IMR-90 (cell line): ENCODE measurements around the gene SNIP1. TPM values are rescaled to one million over a fixed set of nuclear protein-coding genes. Genes with fewer than 3 reads are reported as not detected.

Source experiments
- ATAC-seq: fragments of 200-7000 bp; cut with Tn5 transposase; 2 replicates; pipeline ENCODE4 v1.9.1; 2020; ENCODE audit warnings: low read depth, mild to moderate bottlenecking, moderate library complexity
- BruUV-seq: library from RNA; stranded (reverse); fragments of 400-500 nt; replicated peaks from 2 replicates; lab custom pipeline; 2021; lab: Mats Ljungman, UMichigan
- CTCF ChIA-PET: fragments of 300-600 bp; formaldehyde crosslinking; extraction: SDS; loops from one replicate; lab custom pipeline; 2021; ENCODE audit warnings: antibody characterized with exemption; lab: Yijun Ruan, JAX
- POLR2A ChIA-PET: fragments of 300-600 bp; sonication (Branson Sonifier 250); formaldehyde crosslinking; loops from one replicate; lab custom pipeline; 2022; ENCODE audit warnings: antibody characterized with exemption; ENCODE audit not compliant: unreplicated experiment; lab: Charles Lee
- DNase-seq: peaks from one replicate; pipeline ENCODE4 v3.0.0; 2013
- H2AFZ ChIP-seq: replicated peaks from 2 replicates; pipeline ENCODE3; 2013; ENCODE audit warnings: low read length, mild to moderate bottlenecking; ENCODE audit not compliant: poor library complexity
- H2AK5ac ChIP-seq: 2 replicates; pipeline ENCODE4 v1.6.1; 2013; ENCODE audit warnings: low read depth, low read length, inconsistent platforms
- H2AK9ac ChIP-seq: replicated peaks from 2 replicates; pipeline ENCODE3; 2013; ENCODE audit warnings: mild to moderate bottlenecking, low read depth, low read length, moderate library complexity; ENCODE audit not compliant: poor library complexity
- H2BK120ac ChIP-seq: 2 replicates; pipeline ENCODE4 v1.6.1; 2013; ENCODE audit warnings: low read depth, low read length, inconsistent platforms
- H2BK15ac ChIP-seq: 3 replicates; pipeline ENCODE4 v1.6.1; 2013; ENCODE audit warnings: low read depth, low read length, inconsistent platforms
- H2BK20ac ChIP-seq: 2 replicates; pipeline ENCODE4 v1.6.1; 2013; ENCODE audit warnings: low read depth, mild to moderate bottlenecking, inconsistent platforms, low read length, moderate library complexity
- H2BK5ac ChIP-seq: 2 replicates; pipeline ENCODE4 v1.6.1; 2013; ENCODE audit warnings: mild to moderate bottlenecking, low read depth, low read length, inconsistent platforms; ENCODE audit not compliant: poor library complexity, severe bottlenecking
- H3K14ac ChIP-seq: replicated peaks from 2 replicates; pipeline ENCODE4 v1.6.1; 2013; ENCODE audit warnings: low read depth, low read length, inconsistent platforms
- H3K18ac ChIP-seq: 2 replicates; pipeline ENCODE4 v1.6.1; 2013; ENCODE audit warnings: low read depth, low read length, control low read depth
- H3K23ac ChIP-seq: 2 replicates; pipeline ENCODE4 v1.6.1; 2013; ENCODE audit warnings: low read depth, low read length, inconsistent platforms
- H3K27ac ChIP-seq: 2 replicates; pipeline ENCODE4 v1.5.1; 2013; ENCODE audit warnings: mild to moderate bottlenecking, control low read depth, low read length; ENCODE audit not compliant: insufficient read depth
- H3K27me3 ChIP-seq: 2 replicates; pipeline ENCODE4 v1.6.1; 2013; ENCODE audit warnings: low read length; ENCODE audit not compliant: control insufficient read depth, insufficient read depth
- H3K36me3 ChIP-seq: 2 replicates; pipeline ENCODE4 v1.6.1; 2013; ENCODE audit warnings: low read length, mixed read lengths; ENCODE audit not compliant: control insufficient read depth, insufficient read depth
- H3K4ac ChIP-seq: 2 replicates; pipeline ENCODE4 v1.6.1; 2013; ENCODE audit warnings: low read depth, low read length, inconsistent platforms
- H3K4me1 ChIP-seq: 2 replicates; pipeline ENCODE4 v1.6.1; 2013; ENCODE audit warnings: low read length, mixed read lengths; ENCODE audit not compliant: control insufficient read depth, insufficient read depth
- H3K4me2 ChIP-seq: 2 replicates; pipeline ENCODE4 v1.6.1; 2013; ENCODE audit warnings: low read depth, mild to moderate bottlenecking, control low read depth, low read length, moderate library complexity
- H3K4me3 ChIP-seq: 2 replicates; pipeline ENCODE4 v1.5.1; 2013; ENCODE audit warnings: low read depth, mild to moderate bottlenecking, control low read depth, low read length, moderate library complexity; ENCODE audit not compliant: insufficient read depth
- H3K56ac ChIP-seq: 2 replicates; pipeline ENCODE4 v1.6.1; 2013; ENCODE audit warnings: low read length, inconsistent platforms; ENCODE audit not compliant: insufficient read depth; ENCODE audit errors: extremely low read depth
- H3K79me1 ChIP-seq, 2 experiments: 2 replicates each; pipeline ENCODE4 v1.6.1; 2013; ENCODE audit warnings: low read length in 2 of 2, inconsistent platforms in 1 of 2, low read depth in 1 of 2
- H3K9ac ChIP-seq: 2 replicates; pipeline ENCODE4 v1.6.1; 2013; ENCODE audit warnings: low read depth, low read length, control low read depth
- H3K9me1 ChIP-seq: 2 replicates; pipeline ENCODE4 v1.6.1; 2013; ENCODE audit warnings: low read length, inconsistent platforms; ENCODE audit not compliant: insufficient read depth
- H3K9me3 ChIP-seq: 2 replicates; pipeline ENCODE4 v1.6.1; 2013; ENCODE audit warnings: low read length; ENCODE audit not compliant: control insufficient read depth, insufficient read depth
- H4K20me1 ChIP-seq: 2 replicates; pipeline ENCODE4 v1.6.1; 2013; ENCODE audit warnings: low read length, inconsistent platforms; ENCODE audit not compliant: insufficient read depth
- H4K5ac ChIP-seq: 2 replicates; pipeline ENCODE4 v1.6.1; 2013; ENCODE audit warnings: mild to moderate bottlenecking, low read depth, low read length, control low read depth
- H4K8ac ChIP-seq, 2 experiments: 2 replicates each; pipeline ENCODE4 v1.6.1; 2013; ENCODE audit warnings: low read depth in 2 of 2, low read length in 2 of 2, control low read depth in 1 of 2, inconsistent platforms in 1 of 2
- H4K91ac ChIP-seq: 2 replicates; pipeline ENCODE4 v1.6.1; 2013; ENCODE audit warnings: low read depth, low read length, inconsistent platforms; ENCODE audit not compliant: insufficient read depth
- BHLHE40 ChIP-seq: fragments of 150-350 bp; IDR thresholded peaks from 2 replicates; pipeline ENCODE4 v1.6.1; 2016; ENCODE audit warnings: mild to moderate bottlenecking, low read depth, low read length
- CEBPB ChIP-seq: IDR thresholded peaks from 2 replicates; pipeline ENCODE4 v1.6.1; 2012; ENCODE audit warnings: low read depth, low read length, improper control_type of control experiment
- CHD1 ChIP-seq: IDR thresholded peaks from 2 replicates; pipeline ENCODE4 v1.6.1; 2012; ENCODE audit warnings: low read depth, low read length, improper control_type of control experiment
- CTCF ChIP-seq: conservative IDR thresholded peaks from 2 replicates; pipeline ENCODE4 v1.5.1; 2012; ENCODE audit warnings: mild to moderate bottlenecking, low read depth, low read length, improper control_type of control experiment
- ELK1 ChIP-seq: fragments of 150-350 bp; IDR thresholded peaks from 2 replicates; pipeline ENCODE4 v1.6.1; 2016; ENCODE audit warnings: low read depth, mild to moderate bottlenecking, low read length, moderate library complexity, borderline replicate concordance
- FOS ChIP-seq: fragments of 150-350 bp; IDR thresholded peaks from 2 replicates; pipeline ENCODE4 v1.6.1; 2016; ENCODE audit warnings: low read depth, low read length
- MAFK ChIP-seq: IDR thresholded peaks from 2 replicates; pipeline ENCODE4 v1.6.1; 2012; ENCODE audit warnings: low read depth, low read length, improper control_type of control experiment
- MAZ ChIP-seq: IDR thresholded peaks from 2 replicates; pipeline ENCODE4 v1.6.1; 2012; ENCODE audit warnings: low read depth, mild to moderate bottlenecking, low read length, improper control_type of control experiment, moderate library complexity, borderline replicate concordance
- MXI1 ChIP-seq: IDR thresholded peaks from 2 replicates; pipeline ENCODE4 v1.6.1; 2012; ENCODE audit warnings: low read depth, mild to moderate bottlenecking, low read length, moderate library complexity, borderline replicate concordance
- NFE2L2 ChIP-seq: fragments of 150-350 bp; IDR thresholded peaks from 2 replicates; pipeline ENCODE4 v1.6.1; 2016; ENCODE audit warnings: low read depth, mild to moderate bottlenecking, low read length
- RAD21 ChIP-seq: IDR thresholded peaks from 2 replicates; pipeline ENCODE4 v1.6.1; 2012; ENCODE audit warnings: low read length, improper control_type of control experiment
- RCOR1 ChIP-seq: IDR thresholded peaks from 2 replicates; pipeline ENCODE4 v1.6.1; 2012; ENCODE audit warnings: mild to moderate bottlenecking, low read length, improper control_type of control experiment; ENCODE audit not compliant: insufficient replicate concordance
- RFX5 ChIP-seq: IDR thresholded peaks from 2 replicates; pipeline ENCODE4 v1.8.0; 2012; ENCODE audit warnings: low read depth, mild to moderate bottlenecking, low read length, moderate library complexity
- SMC3 ChIP-seq: fragments of 150-350 bp; IDR thresholded peaks from 2 replicates; pipeline ENCODE4 v1.6.1; 2016; ENCODE audit warnings: low read depth, mild to moderate bottlenecking, antibody characterized with exemption, low read length, moderate library complexity
- USF2 ChIP-seq: fragments of 150-350 bp; IDR thresholded peaks from 2 replicates; pipeline ENCODE4 v1.6.1; 2017; ENCODE audit warnings: mild to moderate bottlenecking, antibody characterized with exemption, low read length, low read depth
- WGBS, 2 experiments: methylation state at CpG; one replicate each; pipeline versions ENCODE4 v1.1.5 to v1.1.7; 2013; ENCODE audit warnings: missing lambda C conversion rate in 2 of 2; ENCODE audit not compliant: insufficient read length in 1 of 2; ENCODE audit errors: extremely low coverage in 2 of 2; 5-methylcytosine and 5-hydroxymethylcytosine counted together
- dilution Hi-C: fragments of 300-500 bp; cut with HindIII; formaldehyde crosslinking; loops from one replicate; pipeline ENCODE4 v1.14.3; 2018; ENCODE audit warnings: low sequenced_read_pairs; ENCODE audit not compliant: unreplicated experiment
- in situ Hi-C: fragments of 300-500 bp; cut with MboI; formaldehyde crosslinking; loops from 3 replicates; pipeline ENCODE4 v1.14.3; 2019; ENCODE audit warnings: low sequenced_read_pairs, inconsistent platforms, mixed read lengths
- intact Hi-C: fragments of 100-400 bp; cut with micrococcal nuclease; formaldehyde crosslinking; loops from 2 replicates; pipeline ENCODE4 v1.10.0; 2022
- polyA plus RNA-seq, 3 experiments: library from polyadenylated mRNA; depleted of rRNA; stranded (reverse); fragments of >200 nt; gene quantifications; 2 replicates each; pipeline ENCODE4 v1.2.3, GENCODE V29; 2012; ENCODE audit warnings: low replicate concordance in 1 of 3
- total RNA-seq: library from RNA; depleted of rRNA; stranded (reverse); fragments of >200 nt; gene quantifications from 2 replicates; pipeline ENCODE4 v1.2.3, GENCODE V29; 2012

SNIP1 gene
- total and polyA plus RNA-seq, 2 of the 4 experiments (the other 2 are of a cell fraction) = 6.8 to 11.3 TPM

GRCh38 chr1:37560401-37561132 lies 6.5 kb upstream of the SNIP1 start:
- no peak for DNase-seq
- in situ Hi-C loops (no loop called here), dilution Hi-C loops (no loop called here), intact Hi-C loops (no loop called here)
- no peak overlapping the region for H2BK20ac ChIP-seq
- no peak overlapping the region for H2BK120ac ChIP-seq
- WGBS, 2 experiments = no CpG with 5 or more reads among the region's 10 CpGs
- H3K4me1 ChIP-seq = no peaks in the 10 kb centered on the region; the same call in 1 of the 2 replicates
- no peak overlapping the region for H3K18ac ChIP-seq
- H3K23ac ChIP-seq = no peak overlapping the region
- no peak overlapping the region for H2AK9ac ChIP-seq
- H4K20me1 ChIP-seq = no peaks in the 10 kb centered on the region; the same call in 1 of the 2 replicates
- H2BK15ac ChIP-seq = no peak overlapping the region
- H3K9me3 ChIP-seq = no peaks in the 10 kb centered on the region
- H3K9me1 ChIP-seq = peaks cover 4% of the 10 kb centered on the region; the same call in 1 of the 2 replicates
- no peak for ATAC-seq
- H3K4ac ChIP-seq = no peak overlapping the region
- peaks cover 4 to 13% of the 10 kb centered on the region in 2 experiments; a peak in 1 of 4 replicates for H3K79me1 ChIP-seq
- no peak overlapping the region for H4K91ac ChIP-seq
- no peaks in the 10 kb centered on the region for H3K27me3 ChIP-seq
- BruUV-seq = no TSS peak
- no peak overlapping the region for H3K27ac ChIP-seq
- no peak overlapping the region for H4K5ac ChIP-seq
- H3K9ac ChIP-seq = no peak overlapping the region
- H3K36me3 ChIP-seq = peaks cover 16% of the 10 kb centered on the region
- H3K56ac ChIP-seq = no peak overlapping the region
- no peak overlapping the region for H4K8ac ChIP-seq
- no peak overlapping the region for H2AFZ ChIP-seq
- no peak overlapping the region for H3K4me3 ChIP-seq
- no peak overlapping the region for H3K14ac ChIP-seq
- ChIA-PET POLR2A (no interaction called here), CTCF (interaction anchor here (0.5 kb wide), 1 partner anchor 128 kb away, joined by 3 read pairs; no protein-coding TSS in a partner anchor)
- H2BK5ac ChIP-seq = no peak overlapping the region
- no peak overlapping the region for H3K4me2 ChIP-seq
- no peak overlapping the region for H2AK5ac ChIP-seq
- TF ChIP-seq RCOR1 = no peak
- no peak for TF ChIP-seq USF2
- no peak for TF ChIP-seq ELK1
- no peak for TF ChIP-seq CEBPB
- no peak for TF ChIP-seq RFX5
- no peak for TF ChIP-seq CHD1
- no peak for TF ChIP-seq BHLHE40
- no peak for TF ChIP-seq SMC3
- no peak for TF ChIP-seq CTCF
- TF ChIP-seq MXI1 = no peak
- no peak for TF ChIP-seq MAZ
- no peak for TF ChIP-seq FOS
- no peak for TF ChIP-seq NFE2L2
- no peak for TF ChIP-seq RAD21
- TF ChIP-seq MAFK = no peak
